ENCODE data around the gene TUBG2. TPM values are rescaled to one million over a fixed set of nuclear protein-coding genes. Genes with fewer than 3 reads are reported as not detected.

TUBG2 gene
- total RNA-seq, 1 experiment from 2014 or later, result 23.8 TPM

DNA sequence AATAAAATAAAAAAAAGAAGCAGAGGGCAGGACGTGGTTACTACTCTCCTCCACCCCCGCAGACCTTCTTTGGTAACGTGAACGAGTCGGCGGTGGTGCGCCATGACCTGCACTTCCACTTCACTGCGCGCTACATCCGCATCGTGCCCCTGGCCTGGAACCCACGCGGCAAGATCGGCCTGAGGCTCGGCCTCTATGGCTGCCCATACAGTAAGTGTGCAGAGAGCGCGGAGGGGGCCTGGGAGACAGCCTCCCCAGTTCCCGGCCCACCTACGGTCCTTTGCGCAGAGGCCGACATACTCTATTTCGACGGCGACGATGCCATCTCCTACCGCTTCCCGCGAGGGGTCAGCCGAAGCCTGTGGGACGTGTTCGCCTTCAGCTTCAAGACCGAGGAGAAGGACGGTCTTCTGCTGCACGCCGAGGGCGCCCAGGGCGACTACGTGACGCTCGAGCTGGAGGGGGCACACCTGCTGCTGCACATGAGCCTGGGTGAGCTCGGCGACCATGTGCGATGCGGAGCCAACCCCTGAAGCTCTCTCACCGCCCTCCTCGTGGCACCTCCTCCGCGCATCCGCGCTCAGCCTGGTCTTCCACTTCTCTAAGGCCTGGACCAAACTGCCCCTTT, 26.0 kb downstream of the TUBG2 start:
- intact Hi-C loops (cut with micrococcal nuclease; ENCODE audit: unreplicated experiment), result no loop called here
- DNase-seq, result no peak
- peaks cover 12% of the 10 kb centered on the region for H3K4me1 ChIP-seq
- Mint-ChIP-seq H3K36me3 (ENCODE audit: insufficient read depth, unreplicated experiment) (no peaks in the 10 kb centered on the region), H3K4me1 (ENCODE audit: low read depth, unreplicated experiment) (peaks cover 8% of the 10 kb centered on the region), H3K27me3 (ENCODE audit: insufficient read depth, unreplicated experiment) (no peaks in the 10 kb centered on the region), H3K9me3 (ENCODE audit: unreplicated experiment) (no peaks in the 10 kb centered on the region), H3K27ac (ENCODE audit: unreplicated experiment) (no peak overlapping the region), H3K4me3 (ENCODE audit: unreplicated experiment) (no peak overlapping the region)
- BruUV-seq (replicated peaks), result no TSS peak
- no peaks in the 10 kb centered on the region for H3K27me3 ChIP-seq (replicated peaks; ENCODE audit: control insufficient read depth, insufficient read depth, low read length)
- TF ChIP-seq, protein P1, sequence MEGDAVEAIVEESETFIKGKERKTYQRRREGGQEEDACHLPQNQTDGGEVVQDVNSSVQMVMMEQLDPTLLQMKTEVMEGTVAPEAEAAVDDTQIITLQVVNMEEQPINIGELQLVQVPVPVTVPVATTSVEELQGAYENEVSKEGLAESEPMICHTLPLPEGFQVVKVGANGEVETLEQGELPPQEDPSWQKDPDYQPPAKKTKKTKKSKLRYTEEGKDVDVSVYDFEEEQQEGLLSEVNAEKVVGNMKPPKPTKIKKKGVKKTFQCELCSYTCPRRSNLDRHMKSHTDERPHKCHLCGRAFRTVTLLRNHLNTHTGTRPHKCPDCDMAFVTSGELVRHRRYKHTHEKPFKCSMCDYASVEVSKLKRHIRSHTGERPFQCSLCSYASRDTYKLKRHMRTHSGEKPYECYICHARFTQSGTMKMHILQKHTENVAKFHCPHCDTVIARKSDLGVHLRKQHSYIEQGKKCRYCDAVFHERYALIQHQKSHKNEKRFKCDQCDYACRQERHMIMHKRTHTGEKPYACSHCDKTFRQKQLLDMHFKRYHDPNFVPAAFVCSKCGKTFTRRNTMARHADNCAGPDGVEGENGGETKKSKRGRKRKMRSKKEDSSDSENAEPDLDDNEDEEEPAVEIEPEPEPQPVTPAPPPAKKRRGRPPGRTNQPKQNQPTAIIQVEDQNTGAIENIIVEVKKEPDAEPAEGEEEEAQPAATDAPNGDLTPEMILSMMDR (IDR thresholded peaks at IDR 0.05; ENCODE audit: insufficient read depth in 1 of 2, low read depth in 1 of 2, low read length in 1 of 2, severe bottlenecking in 1 of 2, unreplicated experiment in 1 of 2), result no peak
- POLR2A ChIA-PET, result no interaction called here
- no peak overlapping the region for H3K4me3 ChIP-seq (ENCODE audit: low read depth, low read length)
- no peaks in the 10 kb centered on the region for H3K9me3 ChIP-seq
- no peaks in the 10 kb centered on the region for H3K36me3 ChIP-seq (ENCODE audit: control insufficient read depth, insufficient read depth, low read length)
- CTCF ChIA-PET, result no interaction called here

DNA sequence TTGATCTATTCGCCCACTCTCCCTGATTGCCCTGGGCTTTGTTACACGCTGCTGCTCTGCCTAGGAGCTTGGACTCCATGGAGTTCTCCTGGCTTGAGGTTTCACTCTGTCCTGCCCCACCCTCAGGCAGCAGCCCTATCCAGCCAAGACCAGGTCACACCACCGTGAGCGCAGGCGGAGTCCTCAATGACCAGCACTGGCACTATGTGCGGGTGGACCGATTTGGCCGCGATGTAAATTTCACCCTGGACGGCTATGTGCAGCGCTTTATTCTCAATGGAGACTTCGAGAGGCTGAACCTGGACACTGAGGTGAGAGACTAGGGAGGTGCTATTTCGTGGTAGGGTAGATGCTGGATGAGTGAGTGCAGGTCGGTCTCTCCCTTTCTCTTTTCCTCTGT, 26.7 kb downstream of the TUBG2 start:
- intact Hi-C loops (cut with micrococcal nuclease; ENCODE audit: unreplicated experiment), result no loop called here
- BruUV-seq (replicated peaks), result no TSS peak
- ChIA-PET POLR2A (no interaction called here), CTCF (no interaction called here)
- Mint-ChIP-seq H3K9me3 (ENCODE audit: unreplicated experiment) (no peaks in the 10 kb centered on the region), H3K27ac (ENCODE audit: unreplicated experiment) (no peak overlapping the region), H3K4me1 (ENCODE audit: low read depth, unreplicated experiment) (peaks cover 8% of the 10 kb centered on the region), H3K27me3 (ENCODE audit: insufficient read depth, unreplicated experiment) (no peaks in the 10 kb centered on the region), H3K4me3 (ENCODE audit: unreplicated experiment) (no peak overlapping the region), H3K36me3 (ENCODE audit: insufficient read depth, unreplicated experiment) (no peaks in the 10 kb centered on the region)
- no peak for DNase-seq
- no peak overlapping the region for H3K4me3 ChIP-seq (ENCODE audit: low read depth, low read length)
- no peaks in the 10 kb centered on the region for H3K36me3 ChIP-seq (ENCODE audit: control insufficient read depth, insufficient read depth, low read length)
- no peaks in the 10 kb centered on the region for H3K9me3 ChIP-seq
- H3K27me3 ChIP-seq (replicated peaks; ENCODE audit: control insufficient read depth, insufficient read depth, low read length), result no peaks in the 10 kb centered on the region
- peaks cover 5% of the 10 kb centered on the region; the same call in 1 of the 2 replicates for H3K4me1 ChIP-seq
- TF ChIP-seq, protein P1 (IDR thresholded peaks at IDR 0.05; ENCODE audit: insufficient read depth in 1 of 2, low read depth in 1 of 2, low read length in 1 of 2, severe bottlenecking in 1 of 2, unreplicated experiment in 1 of 2), result no peak

DNA sequence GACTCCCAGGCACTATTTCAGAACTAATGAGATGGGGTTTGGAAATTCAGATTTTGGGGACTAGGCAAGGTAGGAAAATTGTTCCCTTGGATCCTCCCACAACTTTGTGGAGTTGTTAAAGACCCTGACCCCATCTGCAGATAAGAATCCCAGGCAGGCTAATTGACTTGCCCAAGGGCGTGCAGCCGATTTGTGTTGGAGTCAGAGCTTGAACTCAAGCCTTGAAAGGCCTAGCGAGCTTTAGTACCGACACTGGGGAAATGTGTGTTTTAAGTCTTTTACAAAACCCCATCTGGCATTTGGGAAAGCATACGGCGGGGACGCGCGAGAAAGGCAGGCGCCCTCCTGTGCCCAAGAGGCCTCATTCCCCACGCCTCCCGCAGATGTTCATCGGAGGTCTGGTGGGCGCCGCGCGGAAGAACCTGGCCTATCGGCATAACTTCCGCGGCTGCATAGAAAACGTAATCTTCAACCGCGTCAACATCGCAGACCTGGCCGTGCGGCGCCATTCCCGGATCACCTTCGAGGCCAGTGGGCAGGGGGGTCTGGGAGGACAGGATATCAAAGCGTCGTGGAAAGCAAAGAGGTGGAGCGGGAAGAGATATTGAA, 27.5 kb downstream of the TUBG2 start:
- no peak for DNase-seq
- intact Hi-C loops (cut with micrococcal nuclease; ENCODE audit: unreplicated experiment), result no loop called here
- Mint-ChIP-seq H3K27me3 (ENCODE audit: insufficient read depth, unreplicated experiment) (no peaks in the 10 kb centered on the region), H3K9me3 (ENCODE audit: unreplicated experiment) (no peaks in the 10 kb centered on the region), H3K4me3 (ENCODE audit: unreplicated experiment) (no peak overlapping the region), H3K4me1 (ENCODE audit: low read depth, unreplicated experiment) (peaks cover 3% of the 10 kb centered on the region), H3K27ac (ENCODE audit: unreplicated experiment) (no peak overlapping the region), H3K36me3 (ENCODE audit: insufficient read depth, unreplicated experiment) (no peaks in the 10 kb centered on the region)
- Histone ChIP-seq H3K4me3 (ENCODE audit: low read depth, low read length) (no peak overlapping the region), H3K4me1 (0 out of 2 replicates have a peak, but pooled peaks cover 5% of the 10 kb centered on the region), H3K27me3 (replicated peaks; ENCODE audit: control insufficient read depth, insufficient read depth, low read length) (no peaks in the 10 kb centered on the region), H3K36me3 (ENCODE audit: control insufficient read depth, insufficient read depth, low read length) (no peaks in the 10 kb centered on the region), H3K9me3 (no peaks in the 10 kb centered on the region)
- ChIA-PET CTCF (no interaction called here), POLR2A (no interaction called here)
- no TSS peak for BruUV-seq (replicated peaks)
- TF ChIP-seq, protein P1 (IDR thresholded peaks at IDR 0.05; ENCODE audit: insufficient read depth in 1 of 2, low read depth in 1 of 2, low read length in 1 of 2, severe bottlenecking in 1 of 2, unreplicated experiment in 1 of 2), result no peak

Data from Caco-2 (cell line).